Posterior cingulate gyrus (tissue), 11 donors: ENCODE data around the gene FBLN5.
A peak's percentile ranks its signal among the peaks of the same experiment; 100 is the strongest.

Experiments
- DNase-seq, 10 donors: peaks; one replicate each; pipeline versions ENCODE4 v3.0.0 to v3.0.0-alpha.2; 2020 to 2021; ENCODE audit warnings: mixed read lengths in 3 of 10
- intact Hi-C: fragments of 100-400 bp; cut with DNase I; formaldehyde crosslinking; loops from one replicate; pipeline ENCODE4 v1.15.1; 2023

Gene FBLN5

DNA sequence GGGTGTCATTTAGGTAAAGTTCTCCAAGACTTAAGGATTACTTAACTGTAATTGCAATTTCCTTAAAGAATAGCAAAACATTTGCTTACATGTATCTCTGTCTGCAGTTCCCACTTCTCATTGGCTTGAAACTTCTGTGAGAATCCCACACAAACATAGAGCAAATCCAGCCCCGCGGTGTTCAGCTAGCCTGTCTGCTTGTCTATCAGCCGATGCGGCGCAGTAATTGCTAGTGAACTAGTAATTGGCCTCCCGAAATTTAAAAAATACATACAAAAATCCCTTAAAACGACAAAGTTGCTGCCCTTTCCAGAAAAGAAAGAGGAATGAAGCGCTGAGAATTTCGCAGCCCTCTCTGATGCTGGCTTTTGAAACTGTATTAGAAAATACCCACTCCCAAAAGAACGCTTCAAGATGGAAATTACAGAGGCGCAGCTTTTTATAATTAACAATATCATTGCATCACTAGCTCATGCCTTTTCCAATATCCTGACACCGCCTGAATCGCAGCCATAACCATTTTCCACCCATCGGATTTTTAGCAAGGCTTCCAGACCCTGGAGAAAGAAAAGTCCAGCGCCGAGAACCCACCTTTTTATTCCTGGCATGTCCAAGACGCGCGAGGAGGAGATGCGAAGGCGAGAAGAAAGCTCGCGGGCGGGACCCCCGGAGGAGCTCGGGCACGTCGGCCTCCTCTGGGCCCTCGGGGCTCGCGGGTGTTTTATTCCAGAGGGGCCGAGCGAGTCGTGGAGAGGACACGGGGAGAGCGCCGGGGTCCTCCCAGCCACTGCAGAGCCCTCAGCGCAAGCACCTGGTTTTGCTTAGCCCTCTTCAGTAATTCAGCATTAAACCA, 646 bp downstream of the FBLN5 start:
- intact Hi-C loops = no loop called here
- DNase-seq = peak in 3 of 10 donors; percentile 14 to 82 (median 15)

GRCh38 chr14:91945751-91946621, 1.5 kb downstream of the FBLN5 start:
- intact Hi-C loops = no loop called here
- DNase-seq = no peak

- intact Hi-C loops = no loop called here
- DNase-seq = no peak
Measured at GRCh38 chr14:91942946-91943345, 4.5 kb downstream of the FBLN5 start.

DNA sequence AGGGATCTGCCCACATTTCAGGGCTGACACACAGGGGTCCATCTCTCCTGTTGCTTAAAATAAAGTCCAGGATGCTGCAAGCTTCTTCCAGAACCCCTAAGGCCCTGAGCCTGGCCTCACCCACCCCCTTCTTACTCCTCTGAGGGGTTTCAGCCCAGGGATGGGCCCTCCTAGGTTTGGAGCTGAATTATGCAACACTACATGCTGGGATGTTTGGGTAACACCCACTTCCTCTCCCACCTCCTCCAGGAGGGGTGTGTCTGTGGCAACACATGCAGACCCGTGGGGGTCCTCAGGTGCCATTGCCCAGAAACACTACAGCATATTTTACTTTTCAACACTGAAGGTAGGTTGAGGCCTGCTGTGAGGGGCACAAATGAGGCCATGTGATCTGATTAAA, 5.4 kb downstream of the FBLN5 start:
- intact Hi-C loops = no loop called here
- no peak for DNase-seq

DNA sequence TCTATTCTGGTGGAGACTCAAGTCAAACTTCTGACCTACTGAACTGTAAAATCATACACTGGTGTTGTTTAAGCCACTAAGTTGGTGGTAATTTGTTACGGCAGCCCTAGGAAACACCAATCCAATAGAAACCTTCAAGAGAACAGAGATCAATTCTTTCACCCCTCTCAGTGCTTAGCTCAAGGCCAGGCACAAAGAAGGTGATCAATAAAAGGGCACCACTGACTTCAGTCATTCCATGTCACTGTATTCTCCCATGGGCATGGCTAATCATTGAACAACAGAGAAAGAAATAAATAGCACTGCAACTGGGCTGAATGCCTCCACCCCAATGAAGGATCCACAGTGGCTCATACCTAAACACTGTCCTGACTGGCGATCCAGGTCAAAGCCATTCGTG, 7.3 kb downstream of the FBLN5 start:
- no peak for DNase-seq
- intact Hi-C loops = no loop called here

DNA sequence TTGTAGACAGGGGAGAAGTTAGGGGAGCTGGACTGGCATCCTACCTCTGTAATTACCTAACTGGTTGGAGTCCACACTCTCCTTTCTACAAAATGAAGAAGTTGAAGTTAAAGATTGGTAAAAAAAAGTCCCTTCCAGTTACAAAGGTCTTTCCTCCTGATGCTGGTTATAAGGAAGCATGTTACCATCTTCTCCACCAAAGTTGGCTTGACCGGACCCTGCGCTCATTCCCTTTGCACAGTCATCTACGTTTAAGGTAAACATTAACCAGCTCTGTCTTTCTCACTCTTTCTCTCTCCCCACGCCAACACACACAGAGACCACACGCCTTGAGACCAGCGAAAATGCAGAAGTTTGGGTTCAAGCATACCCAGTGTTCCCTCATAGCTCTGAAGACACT, 11.9 kb downstream of the FBLN5 start:
- intact Hi-C loops = no loop called here

DNA sequence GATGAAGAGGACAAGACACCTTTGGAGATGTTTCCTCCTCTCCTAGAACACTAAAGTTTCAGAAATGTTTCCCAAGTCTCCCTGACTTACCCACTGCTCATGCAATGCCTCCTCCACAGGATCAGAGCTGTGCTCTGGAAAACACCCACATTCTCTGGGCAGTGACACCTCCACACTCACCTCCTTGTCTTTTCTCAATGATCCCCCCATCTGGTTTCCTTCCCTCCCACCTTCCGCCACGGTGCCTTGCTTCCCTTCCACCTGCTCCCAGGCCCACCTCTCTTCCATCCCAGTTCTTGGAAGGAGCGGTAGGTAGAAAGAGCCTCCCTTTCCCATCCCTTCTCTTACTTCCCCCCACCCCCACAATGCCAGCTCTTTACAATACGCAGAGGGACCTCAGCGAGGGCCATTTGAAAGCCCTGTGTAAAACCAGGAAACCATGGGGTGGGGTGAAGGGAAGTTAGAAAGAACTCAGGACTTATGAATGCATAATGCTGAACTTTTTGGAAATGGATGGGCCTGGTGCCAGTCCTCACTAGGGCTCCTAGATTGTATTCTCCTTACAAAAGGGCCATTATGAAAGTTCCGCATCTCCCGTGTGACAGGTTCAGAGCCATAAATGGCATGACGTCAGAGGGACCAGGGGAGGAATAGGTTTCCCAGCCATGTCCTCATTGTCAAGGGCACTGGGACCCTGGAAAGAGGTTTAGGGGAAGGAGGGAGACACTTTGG, 12.8 kb downstream of the FBLN5 start:
- no peak for DNase-seq
- intact Hi-C loops = no loop called here

More for the DNA sequence above, 11.9 kb downstream of the FBLN5 start:
- DNase-seq = no peak

DNA sequence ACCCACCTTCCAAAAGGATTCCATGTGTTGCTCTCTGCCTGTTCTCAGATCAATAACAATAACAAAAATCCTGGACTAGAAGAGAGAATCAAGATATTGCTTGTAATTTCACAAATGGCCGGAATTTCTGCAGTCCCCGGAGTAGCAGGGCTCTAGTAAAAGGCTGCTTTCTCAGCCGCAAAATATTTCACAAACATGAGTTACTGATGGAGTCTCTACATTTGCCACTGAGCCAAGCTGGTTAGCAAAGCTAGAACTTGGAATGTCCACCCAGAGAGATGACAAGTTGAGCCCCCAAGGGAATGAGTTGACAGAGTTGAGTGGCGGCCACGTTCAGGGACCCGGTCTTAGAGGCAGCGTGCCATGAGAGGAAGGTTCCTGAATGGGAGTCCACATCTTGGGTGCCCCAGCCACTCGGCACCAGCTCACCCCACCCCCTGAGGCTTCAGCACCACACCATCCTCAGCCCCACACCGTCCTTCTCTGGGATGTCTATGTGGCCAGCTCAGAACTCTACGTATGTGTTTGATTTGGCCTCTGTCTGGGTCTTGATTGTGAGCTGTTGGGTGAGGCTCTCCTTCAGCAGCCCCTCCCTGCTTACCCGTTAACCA, 15.9 kb downstream of the FBLN5 start:
- intact Hi-C loops = no loop called here
- no peak for DNase-seq

DNA sequence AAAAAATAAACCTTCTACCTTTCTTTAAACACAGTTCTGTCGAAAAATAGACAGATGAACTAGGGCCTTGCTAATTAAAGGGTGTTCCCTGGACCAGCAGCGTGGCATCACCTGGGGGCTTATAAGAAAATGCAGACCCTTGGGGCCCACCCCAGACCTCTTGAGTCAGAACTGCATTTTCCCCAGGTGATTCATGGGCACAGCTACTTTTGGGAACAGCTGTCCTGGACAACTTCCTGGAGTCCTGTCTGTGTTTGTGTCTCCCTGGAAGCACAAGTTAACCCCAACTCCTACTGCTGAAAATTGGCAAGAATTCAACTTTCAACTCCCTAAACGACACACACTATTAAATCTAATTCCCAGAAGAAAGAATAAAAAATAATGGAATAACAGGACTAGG, 17.8 kb downstream of the FBLN5 start:
- DNase-seq = no peak
- intact Hi-C loops = no loop called here

GRCh38 chr14:91927800-91928199, 19.7 kb downstream of the FBLN5 start:
- intact Hi-C loops = no loop called here
- no peak for DNase-seq

- intact Hi-C loops = no loop called here
- DNase-seq = no peak
Measured at GRCh38 chr14:91927191-91927590, 20.3 kb downstream of the FBLN5 start.

DNA sequence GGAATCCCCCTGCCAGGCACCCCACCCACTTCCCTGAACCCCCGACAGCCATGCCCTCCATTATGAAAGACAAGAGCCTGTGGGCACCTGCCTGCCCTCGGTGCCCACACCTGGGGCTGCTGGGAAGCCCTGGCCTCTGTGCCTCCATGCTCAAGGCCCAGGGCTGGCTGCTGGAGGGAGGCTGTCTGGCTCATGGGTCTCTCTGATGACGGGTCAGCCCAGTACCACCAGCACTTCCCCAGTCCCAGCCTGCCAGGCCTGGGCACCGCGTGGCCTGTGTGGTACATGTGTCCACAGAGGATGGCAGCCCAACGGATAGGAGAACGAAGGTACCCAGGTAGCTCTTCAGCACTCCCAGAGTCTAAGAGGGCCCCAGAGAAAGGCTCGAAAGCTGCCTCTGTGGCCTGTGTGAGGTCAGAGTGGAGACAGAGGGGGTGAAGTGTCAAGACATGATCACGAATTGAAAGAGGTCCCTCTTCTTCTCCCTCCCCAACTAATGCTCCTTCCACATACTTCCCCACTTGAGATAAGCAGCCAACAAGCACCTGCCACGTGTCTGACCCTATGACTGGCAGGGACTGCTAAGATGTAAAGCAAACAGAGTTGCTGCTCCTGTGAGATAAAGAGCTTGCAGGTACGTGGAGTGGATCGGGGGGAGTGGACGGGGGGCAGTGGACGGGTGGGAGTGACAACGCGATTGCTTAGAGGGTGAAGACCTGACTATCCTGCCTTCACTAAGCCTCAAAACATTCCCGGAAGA, 21.2 kb downstream of the FBLN5 start:
- no peak for DNase-seq
- intact Hi-C loops = no loop called here

DNA sequence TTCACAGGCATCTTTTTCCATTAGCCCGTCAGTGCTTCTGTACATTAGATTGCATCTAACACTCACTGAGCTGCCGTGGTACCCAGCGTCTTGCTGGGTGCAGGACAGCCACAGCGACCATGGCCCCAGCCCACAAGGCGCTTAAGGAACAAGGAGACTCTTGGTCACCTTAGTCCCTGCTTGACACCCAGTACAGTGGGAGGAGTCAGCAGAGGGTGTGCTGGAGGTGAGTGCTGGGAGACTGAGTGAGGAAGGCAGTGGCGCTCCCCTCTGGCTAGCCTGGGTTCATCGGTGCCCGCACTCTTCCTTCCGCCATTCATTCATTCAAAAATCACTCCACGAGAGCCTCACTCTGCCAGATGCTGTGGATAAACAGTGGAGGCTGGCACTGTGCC, 21.8 kb downstream of the FBLN5 start:
- no peak for DNase-seq
- intact Hi-C loops = no loop called here

- intact Hi-C loops = no loop called here
- no peak for DNase-seq
Measured at GRCh38 chr14:91925001-91925726, 22.3 kb downstream of the FBLN5 start.

- intact Hi-C loops = no loop called here
Measured at GRCh38 chr14:91920526-91920925, 27.0 kb downstream of the FBLN5 start.

DNA sequence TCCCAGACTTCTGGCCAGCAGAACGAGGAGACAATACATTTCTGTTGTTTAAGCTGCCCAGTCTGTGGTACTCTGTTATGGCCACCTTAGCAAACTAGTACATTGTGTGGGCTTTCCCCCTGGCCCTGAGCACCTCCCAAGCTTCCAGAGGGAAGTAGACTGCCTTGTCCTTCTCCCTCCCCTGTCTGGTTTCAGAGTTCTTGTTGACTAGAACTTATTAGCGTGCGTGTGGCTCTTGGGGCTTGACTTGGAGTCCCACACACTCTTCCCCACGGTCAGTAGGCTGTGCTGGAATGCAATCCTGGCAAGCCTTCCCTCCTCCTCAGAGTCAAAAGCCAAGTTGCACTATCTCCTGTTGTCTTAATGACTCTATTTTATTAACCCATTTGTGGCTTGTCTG, 27.7 kb downstream of the FBLN5 start:
- no peak for DNase-seq

More at GRCh38 chr14:91920526-91920925, 27.0 kb downstream of the FBLN5 start:
- no peak for DNase-seq

GRCh38 chr14:91918186-91918883, 29.2 kb downstream of the FBLN5 start:
- no peak for DNase-seq

More for the DNA sequence above, 27.7 kb downstream of the FBLN5 start:
- intact Hi-C loops = loop anchor here (10.0 kb wide), 1 partner anchor 415 kb away; no protein-coding TSS in a partner anchor

DNA sequence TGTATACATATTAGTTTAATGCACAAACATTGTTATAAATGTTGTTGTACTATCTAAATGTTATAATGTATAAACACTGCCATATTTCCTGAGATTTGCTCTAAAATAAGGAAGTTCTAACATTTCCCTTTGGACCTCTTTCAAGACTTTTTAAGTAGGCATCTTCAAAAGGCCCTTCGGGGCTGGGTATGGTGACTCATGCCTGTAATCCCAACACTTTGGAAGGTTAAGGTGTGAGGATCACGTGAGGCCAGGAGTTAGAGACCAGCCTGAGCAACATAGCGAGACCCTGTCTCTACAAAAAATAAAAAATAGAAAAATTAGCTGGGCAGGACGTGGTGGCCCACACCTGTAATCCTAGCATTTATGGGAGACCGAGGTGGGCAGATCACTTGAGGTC, 35.5 kb downstream of the FBLN5 start:
- no peak for DNase-seq
- intact Hi-C loops = loop anchor here (5.0 to 10.0 kb wide), 2 partner anchors 260 to 407 kb away; no protein-coding TSS in a partner anchor

More at GRCh38 chr14:91918186-91918883, 29.2 kb downstream of the FBLN5 start:
- intact Hi-C loops = loop anchor here (10.0 kb wide), 1 partner anchor 414 kb away; no protein-coding TSS in a partner anchor
